ENCODE measurements around the gene EIF2AK3.

DNA sequence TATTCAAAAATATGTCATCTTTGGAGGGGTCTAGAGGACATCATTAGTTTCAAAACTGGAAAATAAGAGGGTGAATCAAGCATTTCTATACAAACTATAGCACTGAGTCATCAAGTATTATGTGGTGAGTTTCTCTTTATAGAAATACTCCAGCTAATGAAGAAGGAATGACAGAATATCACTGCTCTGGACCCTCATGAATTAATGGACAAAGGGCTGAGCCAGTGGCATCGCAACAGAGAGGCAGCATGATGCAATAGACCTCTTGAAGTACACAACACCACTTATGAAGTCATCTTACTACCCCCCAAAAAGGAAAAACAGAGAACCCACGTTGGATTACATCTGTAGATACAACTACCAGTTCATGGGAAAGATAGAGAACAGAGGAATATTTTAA lies 27.4 kb upstream of the EIF2AK3 start:
- TF ChIP-seq CTCF (conservative IDR thresholded peaks at IDR 0.05; ENCODE audit: low read depth, low read length) (no peak), RCOR1 (IDR thresholded peaks at IDR 0.05; ENCODE audit: insufficient replicate concordance, low read length) (no peak), SMC3 (IDR thresholded peaks at IDR 0.05; ENCODE audit: low read depth, low read length) (no peak), RAD21 (IDR thresholded peaks at IDR 0.05; ENCODE audit: low read length) (no peak), RFX5 (IDR thresholded peaks at IDR 0.05; ENCODE audit: low read depth, low read length) (no peak), MAFK (IDR thresholded peaks at IDR 0.05; ENCODE audit: low read depth, low read length) (peak; percentile 26; the same call in 1 of the 2 replicates), FOS (IDR thresholded peaks at IDR 0.05; ENCODE audit: low read depth, low read length) (peak; percentile 36; the same call in 1 of the 2 replicates), POLR2A (IDR thresholded peaks at IDR 0.05; ENCODE audit: low read depth, low read length) (no peak), USF2 (IDR thresholded peaks at IDR 0.05; ENCODE audit: low read depth, low read length) (no peak)
